Endothelial cell of umbilical vein (primary cell): ENCODE measurements around the gene CARNS1. TPM values are rescaled to one million over a fixed set of nuclear protein-coding genes. Genes with fewer than 3 reads are reported as not detected.

Experiments
- BruUV-seq: library from RNA; stranded (reverse); fragments of 400-500 nt; replicated peaks from 2 replicates; lab custom pipeline; 2021; lab: Mats Ljungman, UMichigan
- CTCF ChIA-PET: fragments of 300-600, 350-600 bp; sonication (Branson Sonifier 250); formaldehyde crosslinking; loops from one replicate; lab custom pipeline; 2021; ENCODE audit warnings: antibody characterized with exemption, inconsistent platforms; lab: Charles Lee
- POLR2A ChIA-PET: fragments of 300-600, 350-600 bp; sonication (Branson Sonifier 250); formaldehyde crosslinking; loops from one replicate; lab custom pipeline; 2021; ENCODE audit warnings: antibody characterized with exemption, inconsistent platforms; lab: Charles Lee
- DNase-seq: peaks from one replicate; pipeline ENCODE4 v3.0.0-alpha.2; 2011; ENCODE audit warnings: low read depth, low spot score
- FAIRE-seq: peaks from 2 replicates; lab custom pipeline; 2011; peaks lifted over from hg19 to GRCh38; lab: Jason Lieb, UNC
- H2AFZ ChIP-seq: 2 replicates; pipeline ENCODE4 v1.6.0; 2012; ENCODE audit warnings: low read depth, low read length, control low read depth, inconsistent platforms
- H3K27ac ChIP-seq: 2 replicates; pipeline ENCODE4 v1.5.1; 2011; ENCODE audit warnings: low read depth, mild to moderate bottlenecking, control low read depth, low read length, moderate library complexity; ENCODE audit not compliant: insufficient read depth
- H3K27me3 ChIP-seq, 2 experiments: 2 replicates each; pipeline versions ENCODE4 v1.6.0 to v1.6.1; 2011; ENCODE audit warnings: low read length in 2 of 2, mixed read lengths in 1 of 2; ENCODE audit not compliant: control insufficient read depth in 2 of 2, insufficient read depth in 2 of 2
- H3K36me3 ChIP-seq, 2 experiments: 2 replicates in 1 of 2; 3 replicates in 1 of 2; pipeline ENCODE4 v1.5.1; 2011; ENCODE audit warnings: low read length in 2 of 2, mild to moderate bottlenecking in 1 of 2, moderate library complexity in 1 of 2; ENCODE audit not compliant: control insufficient read depth in 2 of 2, insufficient read depth in 2 of 2; ENCODE audit errors: extremely low read depth in 1 of 2
- H3K4me1 ChIP-seq: 3 replicates; pipeline ENCODE4 v1.5.1; 2011; ENCODE audit warnings: mild to moderate bottlenecking, low read length; ENCODE audit not compliant: control insufficient read depth, insufficient read depth; ENCODE audit errors: extremely low read depth
- H3K4me2 ChIP-seq: 2 replicates; pipeline ENCODE4 v1.6.1; 2011; ENCODE audit warnings: low read length, control low read depth, mixed read lengths; ENCODE audit not compliant: insufficient read depth
- H3K4me3 ChIP-seq, 3 experiments: fragments of 200-600 bp in 1 of 3; sonication (generic), shearing (Covaris generic) in 1 of 3; replicated peaks in 1 of 3; 2 replicates each; pipeline ENCODE4 v1.5.1; 2011 to 2016; ENCODE audit warnings: control low read depth in 3 of 3, low read length in 3 of 3, mild to moderate bottlenecking in 2 of 3, inconsistent platforms in 1 of 3, low read depth in 1 of 3, moderate library complexity in 1 of 3; ENCODE audit not compliant: insufficient read depth in 1 of 3
- H3K79me2 ChIP-seq: 2 replicates; pipeline ENCODE4 v1.6.0; 2012; ENCODE audit warnings: low read length, inconsistent platforms; ENCODE audit not compliant: control insufficient read depth, insufficient read depth
- H3K9ac ChIP-seq: replicated peaks from 2 replicates; pipeline ENCODE3; 2011; ENCODE audit warnings: low read length, control low read depth; ENCODE audit not compliant: insufficient read depth; ENCODE audit errors: extremely low read depth
- H3K9me1 ChIP-seq: replicated peaks from 3 replicates; pipeline ENCODE4 v1.6.0; 2011; ENCODE audit warnings: mild to moderate bottlenecking, low read length; ENCODE audit not compliant: control insufficient read depth, insufficient read depth; ENCODE audit errors: extremely low read depth
- H3K9me3 ChIP-seq: replicated peaks from 2 replicates; pipeline ENCODE4 v1.5.1; 2012; ENCODE audit warnings: low read length, inconsistent platforms; ENCODE audit not compliant: control insufficient read depth, insufficient read depth
- H4K20me1 ChIP-seq: replicated peaks from 2 replicates; pipeline ENCODE3; 2011; ENCODE audit warnings: mild to moderate bottlenecking, low read length; ENCODE audit not compliant: control insufficient read depth, insufficient read depth; ENCODE audit errors: extremely low read depth
- EZH2 ChIP-seq: IDR thresholded peaks from 2 replicates; pipeline ENCODE4 v1.6.1; 2012; ENCODE audit warnings: borderline replicate concordance, low read depth, mild to moderate bottlenecking, moderate library complexity, low read length, inconsistent platforms; ENCODE audit not compliant: severe bottlenecking
- GATA2 ChIP-seq: IDR thresholded peaks from 2 replicates; pipeline ENCODE4 v1.7.0; 2011; ENCODE audit warnings: low read depth, mild to moderate bottlenecking, moderate library complexity, mixed read lengths, low read length; ENCODE audit not compliant: insufficient read length, insufficient read depth
- JUN ChIP-seq: IDR thresholded peaks from 2 replicates; pipeline ENCODE4 v1.6.1; 2011; ENCODE audit warnings: borderline replicate concordance, low read depth; ENCODE audit not compliant: insufficient read length, insufficient read depth
- MYC ChIP-seq: IDR thresholded peaks from one replicate; pipeline ENCODE4 v1.6.1; 2011; ENCODE audit warnings: mild to moderate bottlenecking, low read depth, low read length
- POLR2A ChIP-seq: IDR thresholded peaks from 2 replicates; pipeline ENCODE4 v1.6.1; 2012; ENCODE audit warnings: low read depth, mild to moderate bottlenecking, control low read depth, low read length
- dilution Hi-C: fragments of 300-500 bp; cut with MboI; formaldehyde crosslinking; loops from one replicate; pipeline ENCODE4 v1.15.0; 2019; ENCODE audit warnings: low sequenced_read_pairs; ENCODE audit not compliant: extremely low pct_ligation_motif_present
- intact Hi-C: fragments of 100-400 bp; cut with micrococcal nuclease; formaldehyde crosslinking; loops from one replicate; pipeline ENCODE4 v1.10.0; 2022
- polyA plus RNA-seq, 4 experiments: library from polyadenylated mRNA; depleted of rRNA in 3 of 4; stranded (reverse) in 3 of 4; unstranded in 1 of 4; fragments of >200 nt; gene quantifications; 2 replicates each; pipeline versions ENCODE4 v1.2.1 to v1.2.3, GENCODE V29; 2011 to 2012; ENCODE audit warnings: missing spikeins in 1 of 4
- total RNA-seq: library from RNA; stranded (reverse); gene quantifications from 2 replicates; pipeline ENCODE4 v1.2.3, GENCODE V29; 2021
- TF ChIP-seq, protein P1 (sequence below): IDR thresholded peaks from 2 replicates; pipeline ENCODE4 v1.6.1; 2011; ENCODE audit not compliant: insufficient read depth, insufficient read length

The CARNS1 gene
- total and polyA plus RNA-seq, 2 donors (not counting 3 experiments of a cell fraction or from before 2014, with no cell fraction given), result 0.14 to 0.35 TPM

DNA sequence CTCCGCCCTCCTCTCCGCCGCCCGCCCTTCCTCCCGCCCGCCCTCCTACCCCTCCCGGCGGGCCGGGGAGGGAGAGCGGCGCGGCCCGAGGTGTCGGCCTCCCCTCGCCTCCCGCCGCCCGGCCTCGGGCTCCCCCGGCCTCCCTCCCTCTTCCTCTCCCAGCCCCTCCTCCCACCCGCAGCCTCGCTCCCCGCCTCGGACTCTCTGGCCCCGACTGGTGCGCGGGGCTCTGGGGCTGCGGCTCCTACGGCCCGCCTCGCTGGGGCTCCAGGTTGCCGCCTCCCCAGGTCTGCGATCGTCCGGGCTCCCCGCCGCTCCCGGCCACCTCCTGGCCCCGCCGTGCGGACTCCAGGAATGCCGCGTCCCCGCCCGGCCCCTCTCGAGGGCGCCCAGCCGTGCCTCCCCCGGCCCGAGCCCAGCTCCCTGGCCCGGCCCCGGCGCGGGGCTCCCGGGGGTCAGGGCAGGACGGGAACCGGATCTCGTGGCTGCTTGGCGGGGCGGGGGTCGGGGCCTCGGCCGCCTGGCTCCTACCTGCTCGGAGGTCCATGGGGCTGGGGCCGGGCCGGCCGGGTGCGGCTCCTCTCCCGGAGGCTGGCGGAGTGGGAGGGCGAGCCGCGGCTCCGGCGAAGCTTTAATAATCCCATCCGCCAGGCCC lies 42.4 kb upstream of the CARNS1 start, which contains the start of gene CLCF1:
Gene CLCF1 (minus strand): TSS at position 606 of the 655 bp plus-strand sequence. CDS start 59 bp downstream, at position 547.
- dilution Hi-C loops, result no loop called here
- POLR2A ChIA-PET, result interaction anchor here (0.6 to 1.4 kb wide), 2 partner anchors 9 to 16 kb away, joined by 3 read pairs; no protein-coding TSS in a partner anchor
- H3K36me3 ChIP-seq, result no peaks in the 10 kb centered on the region
- DNase-seq, result no peak
- peak within 1 kb of the TSS; percentile 51 to 86 (median 64) for H3K4me3 ChIP-seq
- TF ChIP-seq POLR2A (peak; percentile 72), JUN (no peak), GATA2 (no peak), MYC (no peak), EZH2 (no peak)
- TF ChIP-seq, protein P1, sequence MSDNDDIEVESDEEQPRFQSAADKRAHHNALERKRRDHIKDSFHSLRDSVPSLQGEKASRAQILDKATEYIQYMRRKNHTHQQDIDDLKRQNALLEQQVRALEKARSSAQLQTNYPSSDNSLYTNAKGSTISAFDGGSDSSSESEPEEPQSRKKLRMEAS, result no peak
- peaks cover 38% of the 10 kb centered on the region for H3K4me1 ChIP-seq
- H3K4me2 ChIP-seq, result peak within 1 kb of the TSS; percentile 64
- H3K79me2 ChIP-seq, result peaks cover 14% of the 10 kb centered on the region
- H3K9ac ChIP-seq, result peak within 1 kb of the TSS; percentile 67
- no peaks in the 10 kb centered on the region for H4K20me1 ChIP-seq
- no peaks in the 10 kb centered on the region for H3K9me1 ChIP-seq
- H2AFZ ChIP-seq, result peak within 1 kb of the TSS; percentile 30
- H3K27ac ChIP-seq, result peak within 1 kb of the TSS; percentile 63
- peak; percentile 59 for FAIRE-seq
- BruUV-seq, result TSS peak; percentile 38
- intact Hi-C loops, result no loop called here
- peaks cover 0 to 3% of the 10 kb centered on the region in 2 experiments for H3K27me3 ChIP-seq
- CTCF ChIA-PET, result interaction anchor here (0.7 to 19.7 kb wide), 8 partner anchors 8 to 313 kb away, joined by 3 to 1051 read pairs (median 9); partner anchors contain the start of genes POLD4 and PPP1CA
- H3K9me3 ChIP-seq, result no peaks in the 10 kb centered on the region
